Hematopoietic multipotent progenitor cell treated with erythropoietin and hydrocortisone succinate and interleukin-3 and kit ligand, for 4 days (in vitro differentiated cells): ENCODE measurements around the gene EFCAB12.
"Not testable (repeated sequence)": the region's sequence is repeated elsewhere in the genome, so short reads cannot be mapped to it uniquely, and the experiment has no call there.

Experiments
- DNase-seq: peaks from one replicate; pipeline ENCODE4 v3.0.0-alpha.2; 2015

EFCAB12 gene

GRCh38 chr3:129363356-129363755 lies 65.1 kb downstream of the EFCAB12 start:
- not testable (repeated sequence) for DNase-seq

- DNase-seq, result no peak
Measured at GRCh38 chr3:129360705-129361460, 67.6 kb downstream of the EFCAB12 start.

DNA sequence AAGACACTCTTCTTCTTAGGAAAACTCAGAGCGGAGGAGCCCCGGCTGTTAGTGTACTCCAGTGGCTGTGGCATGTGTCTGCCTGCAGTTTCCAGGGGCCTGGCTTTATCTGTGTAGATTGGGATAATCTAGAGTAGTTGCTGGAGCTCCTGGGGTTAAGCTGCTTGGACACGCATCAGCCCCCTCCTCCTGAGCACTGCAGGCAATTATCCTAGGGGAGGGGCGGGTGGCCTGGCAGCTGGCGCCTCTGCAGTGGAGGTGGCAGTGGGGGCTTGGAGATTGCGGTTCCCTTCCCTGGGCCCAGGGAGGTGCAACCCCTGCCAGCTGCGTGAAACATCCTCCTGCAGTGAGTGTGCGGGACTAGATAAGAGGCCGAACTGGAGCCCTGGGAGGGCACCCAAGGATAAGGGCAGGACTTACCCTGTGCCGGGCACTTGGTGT lies 68.2 kb downstream of the EFCAB12 start:
- peak; percentile 83 for DNase-seq

DNA sequence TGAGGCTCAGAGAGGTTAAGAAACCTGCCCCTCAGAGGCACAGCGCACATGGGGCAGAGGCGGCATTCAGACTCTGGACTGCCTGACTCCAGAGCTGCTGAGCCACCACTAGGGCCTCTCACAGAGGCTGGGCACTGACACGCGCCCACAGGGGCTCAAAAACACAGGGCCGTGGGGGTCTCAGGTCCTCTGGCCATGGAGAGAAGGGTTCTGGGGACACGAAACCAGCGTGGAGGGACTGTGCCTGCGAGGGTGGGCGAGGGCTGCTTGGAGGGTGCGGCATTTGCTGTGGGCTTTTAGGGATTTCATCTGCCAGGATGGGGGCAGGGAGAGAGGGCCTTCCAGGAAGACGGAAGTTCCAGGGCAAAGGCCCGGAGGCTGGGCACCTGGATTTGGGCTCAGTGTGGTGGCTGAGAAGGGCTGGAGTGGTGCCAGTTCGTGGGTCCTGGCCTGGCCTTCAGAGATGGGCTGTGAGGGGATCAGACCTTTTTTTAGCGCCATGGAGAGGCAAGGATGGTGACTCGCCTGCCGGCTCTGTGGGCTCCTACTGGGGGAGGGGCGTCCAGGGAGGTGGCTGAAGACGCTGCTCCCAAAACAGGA lies 69.6 kb downstream of the EFCAB12 start:
- peak; percentile 40 for DNase-seq

- no peak for DNase-seq
Measured at GRCh38 chr3:129358177-129358771, 70.2 kb downstream of the EFCAB12 start.

DNA sequence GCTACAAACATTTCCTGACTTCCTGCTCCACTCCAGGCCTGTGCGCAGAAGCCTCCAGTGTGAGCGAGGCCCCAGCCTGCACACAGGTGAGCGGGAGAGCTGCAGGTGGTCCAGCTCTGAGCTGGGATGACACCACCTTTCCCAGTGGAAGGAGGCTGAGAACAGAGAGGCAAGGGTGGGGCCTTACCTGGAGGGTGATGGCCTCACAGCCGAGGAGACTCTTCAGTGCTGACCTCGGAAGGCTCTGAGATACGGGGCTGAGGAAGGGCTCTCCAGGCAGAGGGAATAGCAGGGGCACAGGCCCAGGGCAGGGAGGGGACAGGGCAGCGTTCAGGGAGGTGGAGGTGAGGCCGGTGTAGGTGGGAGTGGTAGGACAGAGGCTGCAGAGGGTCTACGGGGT lies 70.8 kb downstream of the EFCAB12 start:
- DNase-seq, result no peak

GRCh38 chr3:129356756-129357425 lies 71.5 kb downstream of the EFCAB12 start:
- no peak for DNase-seq

DNA sequence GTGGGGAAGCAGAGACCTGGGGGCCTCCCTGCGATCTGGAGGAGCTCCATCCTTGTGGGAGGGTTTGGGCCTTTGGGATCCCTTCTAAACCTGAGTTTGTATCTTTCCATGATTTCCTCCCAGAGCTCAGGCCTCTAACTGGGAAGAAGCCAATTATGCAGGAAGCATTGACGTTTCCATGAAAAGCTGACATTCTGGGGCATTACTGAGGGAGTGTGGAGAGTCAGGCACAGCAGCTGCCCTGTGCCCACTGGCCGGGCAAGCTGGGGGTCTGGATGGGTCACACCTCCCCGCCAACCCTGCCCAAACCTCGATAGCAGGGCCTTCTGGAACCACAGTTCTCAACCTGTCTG lies 74.9 kb downstream of the EFCAB12 start:
- no peak for DNase-seq

DNA sequence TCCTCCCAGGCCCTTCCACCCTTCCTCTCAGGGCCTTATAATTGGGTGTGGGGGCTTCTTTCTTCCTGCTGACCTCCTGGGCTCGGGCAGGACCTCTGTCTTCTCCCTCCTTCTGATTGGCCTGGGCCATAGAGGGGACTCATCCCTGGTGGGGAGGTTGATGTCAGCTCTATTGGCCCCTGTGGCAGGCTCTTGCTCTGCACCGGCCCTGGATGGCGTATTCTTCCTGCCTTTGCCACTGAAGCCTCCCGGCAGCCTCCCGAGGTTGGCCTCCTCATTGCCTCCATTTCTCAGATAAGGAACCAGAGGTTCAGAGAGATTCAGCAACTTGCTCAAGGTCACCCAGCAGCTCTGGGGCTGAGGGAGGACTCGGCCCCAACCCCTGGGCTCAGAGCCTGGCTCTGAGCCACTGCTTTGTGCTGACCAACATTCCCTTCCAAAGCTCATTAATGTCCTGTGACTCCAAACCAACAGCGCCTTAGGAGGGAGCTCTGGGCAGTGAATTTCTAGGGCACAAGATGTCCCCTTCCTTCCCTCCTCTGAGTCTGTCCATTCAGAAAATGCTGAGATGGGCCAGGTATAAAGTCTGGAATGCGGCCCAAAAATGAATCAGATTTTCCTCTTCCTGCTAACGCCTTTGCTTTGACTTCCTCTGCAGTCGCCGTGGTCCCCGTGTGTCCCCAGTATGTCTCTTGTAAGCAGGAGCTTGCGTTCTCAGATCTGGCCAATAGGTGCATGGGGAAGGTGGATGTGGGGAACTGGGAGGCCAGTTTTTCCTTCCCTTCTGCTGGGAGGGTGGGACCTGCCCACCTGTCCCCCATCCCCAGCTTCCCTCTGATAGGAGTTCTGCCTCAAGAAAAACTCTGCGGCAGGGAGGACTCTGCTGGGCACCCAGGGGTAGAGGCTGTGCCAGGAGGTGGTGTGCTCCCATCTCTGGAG lies 75.5 kb downstream of the EFCAB12 start:
- DNase-seq, result no peak

GRCh38 chr3:129352045-129352444 lies 76.4 kb downstream of the EFCAB12 start:
- no peak for DNase-seq
